H9 (cell line): Measurements from ENCODE around the gene NACC1. TPM values are rescaled to one million over a fixed set of nuclear protein-coding genes. Genes with fewer than 3 reads are reported as not detected.
A peak's percentile ranks its signal among the peaks of the same experiment; 100 is the strongest.

Source experiments
- DNase-seq: peaks from one replicate; pipeline ENCODE4 v3.0.0-alpha.2; 2017
- H2AFZ ChIP-seq: one replicate; pipeline ENCODE4 v1.6.1; 2013; ENCODE audit warnings: mild to moderate bottlenecking, low read length, control low read depth, moderate library complexity
- H2AK5ac ChIP-seq: 2 replicates; pipeline ENCODE4 v1.6.1; 2013; ENCODE audit warnings: low read length, control low read depth, mixed read lengths; ENCODE audit not compliant: insufficient read length
- H2BK120ac ChIP-seq: one replicate; pipeline ENCODE4 v1.6.1; 2013; ENCODE audit warnings: low read depth, mild to moderate bottlenecking, low read length, control low read depth, inconsistent platforms; ENCODE audit not compliant: poor library complexity, severe bottlenecking
- H2BK12ac ChIP-seq: 2 replicates; pipeline ENCODE4 v1.6.1; 2013; ENCODE audit warnings: low read length, control low read depth, mixed read lengths, low read depth; ENCODE audit not compliant: insufficient read length
- H2BK15ac ChIP-seq: 2 replicates; pipeline ENCODE4 v1.6.1; 2013; ENCODE audit warnings: low read depth, low read length, control low read depth
- H2BK20ac ChIP-seq: one replicate; pipeline ENCODE4 v1.6.1; 2013; ENCODE audit warnings: low read depth, mild to moderate bottlenecking, low read length, control low read depth, inconsistent platforms; ENCODE audit not compliant: poor library complexity, severe bottlenecking
- H2BK5ac ChIP-seq: 2 replicates; pipeline ENCODE4 v1.6.1; 2013; ENCODE audit warnings: low read length, control low read depth, mixed read lengths; ENCODE audit not compliant: insufficient read length
- H3K14ac ChIP-seq: 2 replicates; pipeline ENCODE4 v1.6.1; 2013; ENCODE audit warnings: low read length, control low read depth; ENCODE audit not compliant: insufficient read depth
- H3K18ac ChIP-seq: 2 replicates; pipeline ENCODE4 v1.6.1; 2013; ENCODE audit warnings: low read depth, mild to moderate bottlenecking, mixed read lengths, low read length, control low read depth; ENCODE audit not compliant: insufficient read length
- H3K23ac ChIP-seq: 2 replicates; pipeline ENCODE4 v1.6.1; 2013; ENCODE audit warnings: low read length, control low read depth, mixed read lengths, low read depth; ENCODE audit not compliant: insufficient read length
- H3K23me2 ChIP-seq: 2 replicates; pipeline ENCODE4 v1.6.1; 2013; ENCODE audit warnings: low read depth, mild to moderate bottlenecking, mixed read lengths, low read length, control low read depth; ENCODE audit not compliant: insufficient read length, poor library complexity, severe bottlenecking
- H3K27ac ChIP-seq: 2 replicates; pipeline ENCODE4 v1.5.1; 2013; ENCODE audit warnings: low read length, control low read depth, mixed read lengths, low read depth; ENCODE audit not compliant: insufficient read length
- H3K27me3 ChIP-seq: 2 replicates; pipeline ENCODE4 v1.6.1; 2013; ENCODE audit warnings: low read length, control low read depth, inconsistent platforms; ENCODE audit not compliant: insufficient read depth
- H3K4ac ChIP-seq: 2 replicates; pipeline ENCODE4 v1.6.1; 2013; ENCODE audit warnings: low read depth, mild to moderate bottlenecking, control low read depth, inconsistent platforms, low read length, moderate library complexity
- H3K4me1 ChIP-seq: 2 replicates; pipeline ENCODE4 v1.6.1; 2013; ENCODE audit warnings: low read length, control low read depth, inconsistent platforms; ENCODE audit not compliant: insufficient read depth
- H3K4me2 ChIP-seq: 2 replicates; pipeline ENCODE4 v1.6.1; 2013; ENCODE audit warnings: low read length, control low read depth, mixed read lengths; ENCODE audit not compliant: insufficient read length, insufficient read depth
- H3K56ac ChIP-seq: 2 replicates; pipeline ENCODE4 v1.6.1; 2013; ENCODE audit warnings: low read depth, mild to moderate bottlenecking, mixed read lengths, low read length, control low read depth; ENCODE audit not compliant: insufficient read length
- H3K79me1 ChIP-seq: 2 replicates; pipeline ENCODE4 v1.6.1; 2013; ENCODE audit warnings: low read depth, mild to moderate bottlenecking, moderate library complexity, low read length, control low read depth, inconsistent platforms; ENCODE audit not compliant: insufficient read depth, poor library complexity, severe bottlenecking
- H3K79me2 ChIP-seq: 2 replicates; pipeline ENCODE4 v1.6.1; 2013; ENCODE audit warnings: low read length, control low read depth, inconsistent platforms; ENCODE audit not compliant: insufficient read depth
- H3K9ac ChIP-seq: 2 replicates; pipeline ENCODE4 v1.6.1; 2013; ENCODE audit warnings: low read length, control low read depth, mixed read lengths; ENCODE audit not compliant: insufficient read length; ENCODE audit errors: extremely low read depth
- H3K9me3 ChIP-seq: one replicate; pipeline ENCODE4 v1.6.1; 2013; ENCODE audit warnings: low read depth, low read length, inconsistent platforms; ENCODE audit not compliant: control insufficient read depth
- H3T11ph ChIP-seq: one replicate; pipeline ENCODE4 v1.6.1; 2013; ENCODE audit warnings: mild to moderate bottlenecking, low read length, control low read depth, inconsistent platforms
- H4K20me1 ChIP-seq: one replicate; pipeline ENCODE4 v1.6.1; 2013; ENCODE audit not compliant: control insufficient read depth, insufficient read length, insufficient read depth
- H4K5ac ChIP-seq: 2 replicates; pipeline ENCODE4 v1.6.1; 2013; ENCODE audit warnings: low read depth, mild to moderate bottlenecking, mixed read lengths, low read length, control low read depth; ENCODE audit not compliant: insufficient read length
- H4K8ac ChIP-seq: replicated peaks from 2 replicates; pipeline ENCODE4 v1.6.1; 2013; ENCODE audit warnings: low read length, control low read depth, mixed read lengths, low read depth; ENCODE audit not compliant: insufficient read length
- H4K91ac ChIP-seq: 2 replicates; pipeline ENCODE4 v1.6.1; 2013; ENCODE audit warnings: low read depth, mild to moderate bottlenecking, moderate library complexity, mixed read lengths, low read length, control low read depth; ENCODE audit not compliant: insufficient read length
- H3K27ac Mint-ChIP-seq, 3 experiments: 2 replicates in 2 of 3; 3 replicates in 1 of 3; pipeline ENCODE4 v1.8.0; 2020 to 2021; ENCODE audit warnings: mixed read lengths in 3 of 3, mild to moderate bottlenecking in 1 of 3, moderate library complexity in 1 of 3
- H3K27me3 Mint-ChIP-seq: 2 replicates; pipeline ENCODE4 v1.8.0; 2021; ENCODE audit warnings: low read depth, mild to moderate bottlenecking, moderate library complexity, mixed read lengths
- H3K36me3 Mint-ChIP-seq, 3 experiments: 2 replicates in 2 of 3; 3 replicates in 1 of 3; pipeline ENCODE4 v1.8.0; 2020 to 2021; ENCODE audit warnings: low read depth in 3 of 3, mixed read lengths in 3 of 3; ENCODE audit not compliant: insufficient read depth in 1 of 3
- H3K4me1 Mint-ChIP-seq, 2 experiments: 2 replicates each; pipeline ENCODE4 v1.8.0; 2020; ENCODE audit warnings: mixed read lengths in 2 of 2
- H3K4me3 Mint-ChIP-seq, 2 experiments: 2 replicates in 1 of 2; 3 replicates in 1 of 2; pipeline ENCODE4 v1.8.0; 2020 to 2021; ENCODE audit warnings: mild to moderate bottlenecking in 2 of 2, mixed read lengths in 2 of 2, moderate library complexity in 1 of 2
- H3K9me3 Mint-ChIP-seq, 2 experiments: 2 replicates in 1 of 2; 3 replicates in 1 of 2; pipeline ENCODE4 v1.8.0; 2020; ENCODE audit warnings: mild to moderate bottlenecking in 2 of 2, mixed read lengths in 2 of 2, moderate library complexity in 1 of 2
- CTCF ChIP-seq: fragments of 200-600 bp; sonication (generic); conservative IDR thresholded peaks from 3 replicates; pipeline ENCODE4 v1.8.0; 2021; ENCODE audit warnings: antibody characterized with exemption, mild to moderate bottlenecking
- WGBS: extraction: QIAGEN DNeasy Blood & Tissue Kit; methylation state at CpG from one replicate; pipeline ENCODE4 v1.1.7; 2013; ENCODE audit warnings: missing lambda C conversion rate, low lambda C conversion rate, mixed read lengths; ENCODE audit not compliant: insufficient read length; ENCODE audit errors: extremely low coverage; 5-methylcytosine and 5-hydroxymethylcytosine counted together
- total RNA-seq: library from RNA; stranded (reverse); gene quantifications from 2 replicates; pipeline ENCODE4 v1.2.1, GENCODE V29; 2021

The NACC1 gene
- total RNA-seq, 1 experiment from 2014 or later, result 198 TPM

- no peaks in the 10 kb centered on the region for H3K27me3 ChIP-seq
- no CpG with 5 or more reads among the region's 18 CpGs for WGBS
- TF ChIP-seq CTCF, result no peak
- H3K36me3 Mint-ChIP-seq, result peaks cover 5 to 48% (median 36%) of the 10 kb centered on the region in 3 experiments; a peak in 5 of 7 replicates
- no peak overlapping the region for H4K8ac ChIP-seq
- no peaks in the 10 kb centered on the region for H3K27me3 Mint-ChIP-seq
- H2BK5ac ChIP-seq, result no peak overlapping the region
- H3K79me2 ChIP-seq, result peaks cover 63% of the 10 kb centered on the region
- H3K4ac ChIP-seq, result no peak overlapping the region
- no peak overlapping the region for H3K4me2 ChIP-seq
- H3K27ac ChIP-seq, result no peak overlapping the region
- H2BK15ac ChIP-seq, result no peak overlapping the region
- DNase-seq, result no peak
- H3K56ac ChIP-seq, result no peak overlapping the region
- H3K23ac ChIP-seq, result no peak overlapping the region
- H3K27ac Mint-ChIP-seq, result peak overlapping the region in 1 of 3 experiments; percentile 3; a peak in 4 of 7 replicates
- no peaks in the 10 kb centered on the region for H4K20me1 ChIP-seq
- no peak overlapping the region for H2AK5ac ChIP-seq
- H4K91ac ChIP-seq, result no peak overlapping the region
- H3K4me3 Mint-ChIP-seq, result peak overlapping the region in 1 of 2 experiments; percentile 49; a peak in 1 of 5 replicates
- H3K23me2 ChIP-seq, result peaks cover 5% of the 10 kb centered on the region
- H3K4me1 Mint-ChIP-seq, result peaks cover 45 to 48% of the 10 kb centered on the region in 2 experiments
- H2BK12ac ChIP-seq, result no peak overlapping the region
- H3K9me3 ChIP-seq, result no peaks in the 10 kb centered on the region
- H3K14ac ChIP-seq, result no peak overlapping the region
- H2BK20ac ChIP-seq, result no peak overlapping the region
- H3K18ac ChIP-seq, result no peak overlapping the region
- H2AFZ ChIP-seq, result no peak overlapping the region
- no peaks in the 10 kb centered on the region; a peak in 1 of 5 replicates for H3K9me3 Mint-ChIP-seq
- H4K5ac ChIP-seq, result no peak overlapping the region
- H3T11ph ChIP-seq, result no peak overlapping the region
- peaks cover 11% of the 10 kb centered on the region; the same call in 1 of the 2 replicates for H3K4me1 ChIP-seq
- H2BK120ac ChIP-seq, result no peak overlapping the region
- H3K79me1 ChIP-seq, result peaks cover 2% of the 10 kb centered on the region
- no peak overlapping the region for H3K9ac ChIP-seq
Measured at GRCh38 chr19:13121551-13122274, 3.6 kb downstream of the NACC1 start.
